ENCODE data around the gene HS6ST1.

Gene HS6ST1

DNA sequence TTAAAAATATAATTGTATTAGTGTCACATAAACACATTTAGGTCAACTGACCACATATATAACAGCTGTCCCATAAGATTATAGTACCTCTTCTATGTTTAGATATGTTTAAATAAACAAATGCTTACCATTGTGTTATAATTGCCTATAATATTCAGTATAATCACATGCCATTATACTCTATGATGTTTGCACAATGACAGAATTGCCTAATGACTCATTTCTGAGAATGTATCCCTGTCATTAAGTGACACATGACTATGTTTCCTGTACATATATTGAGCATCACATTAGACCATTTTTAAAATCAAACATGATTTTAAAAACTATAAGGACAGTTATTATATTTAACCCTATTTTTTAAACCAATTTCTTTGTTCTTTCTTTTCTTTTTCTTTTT lies 89.8 kb downstream of the HS6ST1 start:
- TF ChIP-seq, protein P1, sequence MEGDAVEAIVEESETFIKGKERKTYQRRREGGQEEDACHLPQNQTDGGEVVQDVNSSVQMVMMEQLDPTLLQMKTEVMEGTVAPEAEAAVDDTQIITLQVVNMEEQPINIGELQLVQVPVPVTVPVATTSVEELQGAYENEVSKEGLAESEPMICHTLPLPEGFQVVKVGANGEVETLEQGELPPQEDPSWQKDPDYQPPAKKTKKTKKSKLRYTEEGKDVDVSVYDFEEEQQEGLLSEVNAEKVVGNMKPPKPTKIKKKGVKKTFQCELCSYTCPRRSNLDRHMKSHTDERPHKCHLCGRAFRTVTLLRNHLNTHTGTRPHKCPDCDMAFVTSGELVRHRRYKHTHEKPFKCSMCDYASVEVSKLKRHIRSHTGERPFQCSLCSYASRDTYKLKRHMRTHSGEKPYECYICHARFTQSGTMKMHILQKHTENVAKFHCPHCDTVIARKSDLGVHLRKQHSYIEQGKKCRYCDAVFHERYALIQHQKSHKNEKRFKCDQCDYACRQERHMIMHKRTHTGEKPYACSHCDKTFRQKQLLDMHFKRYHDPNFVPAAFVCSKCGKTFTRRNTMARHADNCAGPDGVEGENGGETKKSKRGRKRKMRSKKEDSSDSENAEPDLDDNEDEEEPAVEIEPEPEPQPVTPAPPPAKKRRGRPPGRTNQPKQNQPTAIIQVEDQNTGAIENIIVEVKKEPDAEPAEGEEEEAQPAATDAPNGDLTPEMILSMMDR (IDR thresholded peaks at IDR 0.05; ENCODE audit: control extremely low read depth, extremely low read depth, low read depth, missing control alignments), result no peak
- ChIA-PET POLR2A (no interaction called here), CTCF (no interaction called here)
- DNase-seq (ENCODE audit: extremely low spot score), result no peak

DNA sequence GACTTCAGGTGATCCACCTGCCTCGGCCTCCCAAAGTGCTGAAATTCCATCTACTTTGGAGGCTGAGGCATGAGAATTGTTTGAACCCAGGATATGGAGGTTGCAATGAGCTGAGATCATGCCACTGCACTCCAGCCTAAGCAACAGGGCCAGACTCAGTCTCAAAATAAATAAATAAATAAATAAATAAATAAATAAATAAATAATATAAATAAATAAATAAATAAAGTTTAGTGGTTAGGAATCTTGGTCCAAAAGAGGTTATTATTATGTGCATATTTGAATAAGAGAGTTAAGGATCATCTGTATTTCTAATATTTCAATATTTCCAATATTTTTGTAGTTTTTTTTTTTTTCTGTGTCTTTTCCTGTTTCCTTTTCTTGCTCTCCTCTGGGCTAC lies 90.8 kb downstream of the HS6ST1 start:
- POLR2A ChIA-PET, result no interaction called here
- no peak for DNase-seq (ENCODE audit: extremely low spot score)
- TF ChIP-seq, protein P1 (IDR thresholded peaks at IDR 0.05; ENCODE audit: control extremely low read depth, extremely low read depth, low read depth, missing control alignments), result no peak
- CTCF ChIA-PET, result no interaction called here

DNA sequence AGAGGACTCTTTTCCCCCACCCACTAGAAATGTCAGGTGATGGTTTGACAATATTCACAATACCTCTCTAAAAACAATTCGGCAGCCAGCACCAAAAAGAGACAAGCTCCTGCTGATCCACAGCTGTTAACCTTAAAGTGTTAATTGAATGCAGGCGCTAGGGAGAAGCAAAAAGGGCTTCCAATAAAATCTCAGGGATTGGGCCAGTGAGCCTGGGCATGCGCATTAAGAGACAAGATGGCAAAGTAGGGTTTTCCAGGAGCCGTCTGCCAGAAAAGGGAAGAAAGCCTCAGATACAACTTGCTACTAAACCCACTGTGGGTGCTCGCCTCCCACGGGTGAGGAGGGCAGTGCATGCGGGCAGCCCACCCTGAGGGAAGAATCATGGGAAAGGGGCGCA lies 98.8 kb downstream of the HS6ST1 start:
- CTCF ChIA-PET, result no interaction called here
- POLR2A ChIA-PET, result no interaction called here
- TF ChIP-seq, protein P1 (IDR thresholded peaks at IDR 0.05; ENCODE audit: control extremely low read depth, extremely low read depth, low read depth, missing control alignments), result no peak
- no peak for DNase-seq (ENCODE audit: extremely low spot score)

DNA sequence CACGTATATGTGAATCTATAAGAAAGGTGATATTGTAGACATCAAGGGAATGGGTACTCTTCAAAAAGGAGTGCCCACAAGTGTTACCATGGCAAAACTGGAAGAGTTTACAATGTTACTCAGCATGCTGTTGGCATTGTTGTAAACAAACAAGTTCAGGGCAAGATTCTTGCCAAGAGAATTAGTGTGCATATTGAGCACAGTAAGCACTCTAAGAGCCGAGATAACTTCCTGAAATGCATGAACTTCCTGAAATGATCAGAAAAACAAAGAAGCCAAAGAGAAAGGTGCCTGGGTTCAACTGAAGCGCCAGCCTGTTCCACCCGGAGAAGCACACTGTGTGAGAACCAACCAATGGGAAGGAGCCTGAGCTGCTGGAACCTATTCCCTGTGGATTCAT lies 101.0 kb downstream of the HS6ST1 start:
- TF ChIP-seq, protein P1 (IDR thresholded peaks at IDR 0.05; ENCODE audit: control extremely low read depth, extremely low read depth, low read depth, missing control alignments), result no peak
- no peak for DNase-seq (ENCODE audit: extremely low spot score)
- ChIA-PET POLR2A (no interaction called here), CTCF (interaction anchor here (0.9 to 2.6 kb wide), 3 partner anchors 12 to 19 kb away, joined by 3 to 7 read pairs (median 5); no protein-coding TSS in a partner anchor)

DNA sequence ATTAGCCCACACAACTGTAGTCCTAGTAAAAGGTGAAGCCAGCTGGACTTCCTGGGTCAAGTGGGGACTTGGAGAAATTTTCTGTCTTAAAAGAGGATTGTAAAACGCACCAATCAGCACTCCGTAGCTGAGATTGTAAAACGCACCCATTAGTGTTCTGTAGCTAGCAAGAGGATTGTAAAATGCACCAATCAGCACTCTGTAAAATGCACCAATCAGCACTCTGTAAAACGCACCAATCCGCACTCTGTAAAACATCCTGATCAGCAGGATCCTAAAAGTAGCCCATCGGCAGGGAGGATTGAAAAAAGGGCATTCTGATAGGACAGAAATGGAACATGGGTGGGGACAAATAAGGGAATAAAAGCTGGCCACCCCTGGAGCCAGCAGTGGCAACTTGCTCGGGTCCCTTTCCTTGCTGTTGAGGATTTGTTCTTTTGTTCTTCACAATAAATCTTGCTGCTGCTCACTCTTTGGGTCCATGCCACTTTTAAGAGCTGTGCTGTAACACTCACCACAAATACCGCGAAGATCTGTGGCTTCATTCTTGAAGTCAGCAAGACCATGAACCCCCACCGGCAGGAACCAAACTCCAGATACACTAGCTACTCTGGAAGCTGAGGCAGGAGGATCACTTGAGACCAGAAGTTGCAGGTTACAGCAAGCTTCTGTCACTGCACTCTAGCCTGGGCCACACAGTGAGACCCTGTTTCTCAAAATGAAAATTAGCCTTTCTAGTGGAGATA lies 102.6 kb downstream of the HS6ST1 start:
- ChIA-PET CTCF (interaction anchor here (1.3 to 2.6 kb wide), 4 partner anchors 10 to 231 kb away, joined by 3 to 7 read pairs (median 4); no protein-coding TSS in a partner anchor), POLR2A (no interaction called here)
- no peak for DNase-seq (ENCODE audit: extremely low spot score)
- TF ChIP-seq, protein P1 (IDR thresholded peaks at IDR 0.05; ENCODE audit: control extremely low read depth, extremely low read depth, low read depth, missing control alignments), result no peak
